ENCODE results near the gene NUBP2. TPM values are rescaled to one million over a fixed set of nuclear protein-coding genes. Genes with fewer than 3 reads are reported as not detected.

NUBP2 gene
- total and polyA plus RNA-seq, 2 donors (not counting 1 experiment from before 2014, with no cell fraction given) = 13.5 to 43.6 TPM

- Histone ChIP-seq H3K4me1 (ENCODE audit: control insufficient read depth, extremely low read depth, insufficient read depth, low read length) (no peaks in the 10 kb centered on the region), H3K27ac (ENCODE audit: insufficient read depth, low read length) (no peak overlapping the region), H3K4me2 (ENCODE audit: extremely low read depth, insufficient read depth, low read length) (no peak overlapping the region), H3K9me3 (ENCODE audit: control insufficient read depth, insufficient read depth, low read depth, low read length) (no peaks in the 10 kb centered on the region), H3K27me3 (ENCODE audit: control insufficient read depth, insufficient read depth, low read length) (no peaks in the 10 kb centered on the region), H2AFZ (ENCODE audit: low read length) (no peak overlapping the region), H3K4me3 (replicated peaks in 1 of 4; ENCODE audit: control extremely low read depth in 1 of 4, insufficient read depth in 1 of 4, low read depth in 3 of 4, low read length in 4 of 4) (no peak overlapping the region), H3K79me2 (ENCODE audit: control insufficient read depth, insufficient read depth, low read length) (no peaks in the 10 kb centered on the region), H4K20me1 (ENCODE audit: control insufficient read depth, extremely low read depth, insufficient read depth, low read length) (no peaks in the 10 kb centered on the region), H3K9ac (ENCODE audit: insufficient read depth, low read length) (no peak overlapping the region), H3K36me3 (ENCODE audit: control insufficient read depth, insufficient read depth, low read length) (peaks cover 57% of the 10 kb centered on the region)
- TF ChIP-seq EZH2 (IDR thresholded peaks at IDR 0.05; ENCODE audit: low read length, missing control alignments) (no peak), CTCF (conservative IDR thresholded peaks at IDR 0.05 in 1 of 2, IDR thresholded peaks at IDR 0.05 in 1 of 2; ENCODE audit: low read depth in 1 of 2, low read length in 2 of 2) (no peak)
- no peak for DNase-seq (ENCODE audit: low read depth in 2 of 2)
Observed at GRCh38 chr16:1764971-1765370, 17.8 kb upstream of the NUBP2 start.

GRCh38 chr16:1765826-1766225, 16.9 kb upstream of the NUBP2 start:
- peaks cover 8% of the 10 kb centered on the region for H3K4me1 ChIP-seq (ENCODE audit: control insufficient read depth, extremely low read depth, insufficient read depth, low read length)
- no peak overlapping the region for H3K4me2 ChIP-seq (ENCODE audit: extremely low read depth, insufficient read depth, low read length)
- H2AFZ ChIP-seq (ENCODE audit: low read length) = no peak overlapping the region
- no peaks in the 10 kb centered on the region for H4K20me1 ChIP-seq (ENCODE audit: control insufficient read depth, extremely low read depth, insufficient read depth, low read length)
- H3K27me3 ChIP-seq (ENCODE audit: control insufficient read depth, insufficient read depth, low read length) = no peaks in the 10 kb centered on the region
- TF ChIP-seq CTCF (conservative IDR thresholded peaks at IDR 0.05 in 1 of 2, IDR thresholded peaks at IDR 0.05 in 1 of 2; ENCODE audit: low read depth in 1 of 2, low read length in 2 of 2) (no peak), EZH2 (IDR thresholded peaks at IDR 0.05; ENCODE audit: low read length, missing control alignments) (no peak)
- no peak overlapping the region for H3K4me3 ChIP-seq (replicated peaks in 1 of 4; ENCODE audit: control extremely low read depth in 1 of 4, insufficient read depth in 1 of 4, low read depth in 3 of 4, low read length in 4 of 4)
- H3K36me3 ChIP-seq (ENCODE audit: control insufficient read depth, insufficient read depth, low read length) = peaks cover 54% of the 10 kb centered on the region
- H3K79me2 ChIP-seq (ENCODE audit: control insufficient read depth, insufficient read depth, low read length) = no peaks in the 10 kb centered on the region
- no peak for DNase-seq (ENCODE audit: low read depth in 2 of 2)
- H3K27ac ChIP-seq (ENCODE audit: insufficient read depth, low read length) = no peak overlapping the region
- H3K9ac ChIP-seq (ENCODE audit: insufficient read depth, low read length) = no peak overlapping the region
- no peaks in the 10 kb centered on the region for H3K9me3 ChIP-seq (ENCODE audit: control insufficient read depth, insufficient read depth, low read depth, low read length)

GRCh38 chr16:1766231-1766630, 16.5 kb upstream of the NUBP2 start:
- TF ChIP-seq EZH2 (IDR thresholded peaks at IDR 0.05; ENCODE audit: low read length, missing control alignments) = no peak
- TF ChIP-seq CTCF (conservative IDR thresholded peaks at IDR 0.05 in 1 of 2, IDR thresholded peaks at IDR 0.05 in 1 of 2; ENCODE audit: low read depth in 1 of 2, low read length in 2 of 2) = no peak
- Histone ChIP-seq H3K27ac (ENCODE audit: insufficient read depth, low read length) (no peak overlapping the region), H3K36me3 (ENCODE audit: control insufficient read depth, insufficient read depth, low read length) (peaks cover 52% of the 10 kb centered on the region), H3K9me3 (ENCODE audit: control insufficient read depth, insufficient read depth, low read depth, low read length) (no peaks in the 10 kb centered on the region), H3K9ac (ENCODE audit: insufficient read depth, low read length) (no peak overlapping the region), H3K4me1 (ENCODE audit: control insufficient read depth, extremely low read depth, insufficient read depth, low read length) (peaks cover 8% of the 10 kb centered on the region), H3K4me3 (replicated peaks in 1 of 4; ENCODE audit: control extremely low read depth in 1 of 4, insufficient read depth in 1 of 4, low read depth in 3 of 4, low read length in 4 of 4) (no peak overlapping the region), H3K79me2 (ENCODE audit: control insufficient read depth, insufficient read depth, low read length) (no peaks in the 10 kb centered on the region), H2AFZ (ENCODE audit: low read length) (no peak overlapping the region), H4K20me1 (ENCODE audit: control insufficient read depth, extremely low read depth, insufficient read depth, low read length) (no peaks in the 10 kb centered on the region), H3K27me3 (ENCODE audit: control insufficient read depth, insufficient read depth, low read length) (no peaks in the 10 kb centered on the region), H3K4me2 (ENCODE audit: extremely low read depth, insufficient read depth, low read length) (no peak overlapping the region)
- DNase-seq (ENCODE audit: low read depth in 2 of 2) = no peak

All from fibroblast of lung (primary cell).